K562 (cell line): ENCODE data around the gene CLEC4M.

ENCODE experiments used
- POLR2AphosphoS5 ChIP-seq: IDR thresholded peaks from 2 replicates; pipeline ENCODE4 v1.6.1; 2011; ENCODE audit warnings: mild to moderate bottlenecking, low read depth, low read length, moderate library complexity; ENCODE audit not compliant: control insufficient read depth, insufficient read depth
- TAF1 ChIP-seq: IDR thresholded peaks from 2 replicates; pipeline ENCODE4 v1.6.1; 2011; ENCODE audit warnings: mild to moderate bottlenecking, low read length, moderate library complexity; ENCODE audit not compliant: insufficient read depth, control insufficient read depth, severe bottlenecking; ENCODE audit errors: extremely low read depth
- ZNF197 ChIP-seq: fragments of 200-800 bp; sonication (Bioruptor generic); IDR thresholded peaks from 2 replicates; pipeline ENCODE4 v1.6.1; 2016; ENCODE audit warnings: low read depth, missing genetic modification characterization, missing compliant biosample characterization
- ZNF212 ChIP-seq: fragments of 450-650 bp; formaldehyde crosslinking; IDR thresholded peaks from 2 replicates; pipeline ENCODE4 v1.4.0; 2020; ENCODE audit warnings: mild to moderate bottlenecking
- TF ChIP-seq, protein P1 (sequence below): fragments of 450-650 bp; IDR thresholded peaks from 2 replicates; pipeline ENCODE4 v1.6.1; 2016; ENCODE audit warnings: mild to moderate bottlenecking
- TF ChIP-seq, protein P2 (sequence below): IDR thresholded peaks from 2 replicates; pipeline ENCODE4 v1.6.1; 2016; ENCODE audit warnings: missing genetic modification characterization, missing compliant biosample characterization

DNA sequence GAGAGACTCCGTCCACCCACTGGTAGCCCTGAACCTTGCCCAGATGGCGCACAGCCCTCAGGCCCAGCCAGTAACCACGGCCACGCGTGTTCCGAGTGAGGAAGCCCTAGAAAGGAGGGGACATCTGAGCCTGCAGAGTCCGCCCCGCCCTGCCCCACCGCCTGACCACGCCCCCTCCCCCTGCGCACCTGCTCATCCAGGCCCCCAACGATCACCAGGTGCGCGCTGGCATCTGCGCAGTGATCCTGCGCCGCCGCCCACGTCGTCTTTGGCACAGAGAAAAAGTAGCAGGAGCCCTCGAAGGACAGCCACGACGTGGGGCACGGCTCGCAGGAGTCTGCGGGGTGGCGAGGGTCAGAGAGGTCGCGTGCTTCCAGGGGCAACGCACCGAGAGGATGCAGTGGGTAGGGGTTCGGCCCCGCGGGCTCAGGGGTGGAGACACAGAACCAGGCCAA lies 33.2 kb upstream of the CLEC4M start:
- TF ChIP-seq, protein P1, sequence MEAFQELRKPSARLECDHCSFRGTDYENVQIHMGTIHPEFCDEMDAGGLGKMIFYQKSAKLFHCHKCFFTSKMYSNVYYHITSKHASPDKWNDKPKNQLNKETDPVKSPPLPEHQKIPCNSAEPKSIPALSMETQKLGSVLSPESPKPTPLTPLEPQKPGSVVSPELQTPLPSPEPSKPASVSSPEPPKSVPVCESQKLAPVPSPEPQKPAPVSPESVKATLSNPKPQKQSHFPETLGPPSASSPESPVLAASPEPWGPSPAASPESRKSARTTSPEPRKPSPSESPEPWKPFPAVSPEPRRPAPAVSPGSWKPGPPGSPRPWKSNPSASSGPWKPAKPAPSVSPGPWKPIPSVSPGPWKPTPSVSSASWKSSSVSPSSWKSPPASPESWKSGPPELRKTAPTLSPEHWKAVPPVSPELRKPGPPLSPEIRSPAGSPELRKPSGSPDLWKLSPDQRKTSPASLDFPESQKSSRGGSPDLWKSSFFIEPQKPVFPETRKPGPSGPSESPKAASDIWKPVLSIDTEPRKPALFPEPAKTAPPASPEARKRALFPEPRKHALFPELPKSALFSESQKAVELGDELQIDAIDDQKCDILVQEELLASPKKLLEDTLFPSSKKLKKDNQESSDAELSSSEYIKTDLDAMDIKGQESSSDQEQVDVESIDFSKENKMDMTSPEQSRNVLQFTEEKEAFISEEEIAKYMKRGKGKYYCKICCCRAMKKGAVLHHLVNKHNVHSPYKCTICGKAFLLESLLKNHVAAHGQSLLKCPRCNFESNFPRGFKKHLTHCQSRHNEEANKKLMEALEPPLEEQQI, result no peak
- no peak for TF ChIP-seq ZNF197 (CRISPR knock-in tag)
- TF ChIP-seq POLR2AphosphoS5, result no peak
- TF ChIP-seq, protein P2, sequence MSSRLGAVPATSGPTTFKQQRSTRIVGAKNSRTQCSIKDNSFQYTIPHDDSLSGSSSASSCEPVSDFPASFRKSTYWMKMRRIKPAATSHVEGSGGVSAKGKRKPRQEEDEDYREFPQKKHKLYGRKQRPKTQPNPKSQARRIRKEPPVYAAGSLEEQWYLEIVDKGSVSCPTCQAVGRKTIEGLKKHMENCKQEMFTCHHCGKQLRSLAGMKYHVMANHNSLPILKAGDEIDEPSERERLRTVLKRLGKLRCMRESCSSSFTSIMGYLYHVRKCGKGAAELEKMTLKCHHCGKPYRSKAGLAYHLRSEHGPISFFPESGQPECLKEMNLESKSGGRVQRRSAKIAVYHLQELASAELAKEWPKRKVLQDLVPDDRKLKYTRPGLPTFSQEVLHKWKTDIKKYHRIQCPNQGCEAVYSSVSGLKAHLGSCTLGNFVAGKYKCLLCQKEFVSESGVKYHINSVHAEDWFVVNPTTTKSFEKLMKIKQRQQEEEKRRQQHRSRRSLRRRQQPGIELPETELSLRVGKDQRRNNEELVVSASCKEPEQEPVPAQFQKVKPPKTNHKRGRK (tag), result no peak
- no peak for TF ChIP-seq TAF1
- TF ChIP-seq ZNF212 (CRISPR knock-in tag), result no peak
